SU-DHL-6 (cell line): ENCODE results near the gene ARHGAP44.

Experiments
- H2AFZ ChIP-seq: fragments of 200-600 bp; sonication (generic); 2 replicates; pipeline ENCODE4 v1.6.1; 2014; ENCODE audit warnings: low read depth, mild to moderate bottlenecking, moderate library complexity, mixed read lengths, antibody characterized with exemption, low read length; ENCODE audit not compliant: severe bottlenecking
- H3F3A ChIP-seq: fragments of 200-600 bp; shearing (Covaris generic); 2 replicates; pipeline ENCODE4 v1.6.0; 2016; ENCODE audit warnings: antibody characterized with exemption, mild to moderate bottlenecking; ENCODE audit not compliant: insufficient read depth
- H3K27ac ChIP-seq: fragments of 200-600 bp; sonication (generic); 2 replicates; pipeline ENCODE4 v1.5.1; 2016; ENCODE audit warnings: low read depth, mild to moderate bottlenecking, low read length, moderate library complexity, mixed read lengths
- H3K27me3 ChIP-seq: fragments of 200-600 bp; sonication (generic), shearing (Covaris generic); 2 replicates; pipeline ENCODE4 v1.6.0; 2014; ENCODE audit warnings: mild to moderate bottlenecking, low read length
- H3K36me3 ChIP-seq: fragments of 200-600 bp; sonication (generic); 2 replicates; pipeline ENCODE4 v1.6.1; 2014; ENCODE audit warnings: mild to moderate bottlenecking, low read length, mixed read lengths
- H3K4me2 ChIP-seq: fragments of 300-600, 200-600 bp; shearing (Covaris generic), sonication (generic); 2 replicates; pipeline ENCODE4 v1.6.0; 2014; ENCODE audit warnings: low read length, low read depth, mild to moderate bottlenecking; ENCODE audit not compliant: poor library complexity, severe bottlenecking
- H3K4me3 ChIP-seq: fragments of 200-600 bp; sonication (generic); 2 replicates; pipeline ENCODE4 v1.5.1; 2014; ENCODE audit warnings: antibody characterized with exemption, low read length, mild to moderate bottlenecking, mixed read lengths; ENCODE audit not compliant: insufficient read depth, poor library complexity, severe bottlenecking
- H3K79me2 ChIP-seq: fragments of 200-600 bp; sonication (generic); 2 replicates; pipeline ENCODE4 v1.6.1; 2014; ENCODE audit warnings: mild to moderate bottlenecking, low read length, moderate library complexity; ENCODE audit not compliant: insufficient read depth
- H3K9ac ChIP-seq: fragments of 200-600 bp; sonication (generic); 2 replicates; pipeline ENCODE4 v1.7.0; 2014; ENCODE audit warnings: mild to moderate bottlenecking, low read length
- H3K9me2 ChIP-seq: fragments of 200-600 bp; sonication (generic); replicated peaks from 2 replicates; pipeline ENCODE4 v1.6.1; 2014; ENCODE audit warnings: low read length; ENCODE audit not compliant: insufficient read depth
- H3K9me3 ChIP-seq: fragments of 200-600 bp; sonication (generic); 2 replicates; pipeline ENCODE4 v1.6.1; 2014; ENCODE audit warnings: low read length, mixed read lengths; ENCODE audit not compliant: insufficient read depth
- H4K20me1 ChIP-seq: fragments of 200-600 bp; sonication (generic); 2 replicates; pipeline ENCODE4 v1.6.1; 2014; ENCODE audit warnings: low read depth, mild to moderate bottlenecking, antibody characterized with exemption, low read length, moderate library complexity, mixed read lengths
- CTCF ChIP-seq: fragments of 200-600 bp; sonication (generic); IDR thresholded peaks from one replicate; pipeline ENCODE4 v1.5.1; 2017; ENCODE audit warnings: antibody characterized with exemption, mild to moderate bottlenecking, low read length, moderate library complexity; ENCODE audit not compliant: insufficient read depth, poor library complexity, severe bottlenecking
- EZH2phosphoT487 ChIP-seq: fragments of 200-600 bp; sonication (generic), shearing (Covaris generic); conservative IDR thresholded peaks from 2 replicates; pipeline ENCODE4 v1.6.1; 2018; ENCODE audit warnings: mild to moderate bottlenecking, antibody characterized with exemption, low read length, moderate library complexity, mixed read lengths

ARHGAP44 gene

GRCh38 chr17:12922120-12922519 is 132.8 kb downstream of the ARHGAP44 start:
- Histone ChIP-seq H3K9ac (no peak overlapping the region), H3K9me3 (no peaks in the 10 kb centered on the region), H3K4me3 (no peak overlapping the region), H3K27me3 (no peaks in the 10 kb centered on the region), H2AFZ (no peak overlapping the region), H3K36me3 (no peaks in the 10 kb centered on the region), H3K79me2 (no peaks in the 10 kb centered on the region), H3K27ac (no peak overlapping the region), H3K4me2 (no peak overlapping the region), H3K9me2 (no peaks in the 10 kb centered on the region), H3F3A (no peaks in the 10 kb centered on the region), H4K20me1 (no peaks in the 10 kb centered on the region)
- TF ChIP-seq EZH2phosphoT487 (no peak), CTCF (no peak)

- TF ChIP-seq EZH2phosphoT487 (no peak), CTCF (no peak)
- Histone ChIP-seq H3K36me3 (no peaks in the 10 kb centered on the region), H4K20me1 (no peaks in the 10 kb centered on the region), H3K9ac (no peak overlapping the region), H3F3A (no peaks in the 10 kb centered on the region), H3K4me3 (no peak overlapping the region), H3K4me2 (no peak overlapping the region), H3K79me2 (no peaks in the 10 kb centered on the region), H3K27ac (no peak overlapping the region), H3K9me3 (no peaks in the 10 kb centered on the region), H3K9me2 (no peaks in the 10 kb centered on the region), H3K27me3 (no peaks in the 10 kb centered on the region), H2AFZ (no peak overlapping the region)
Measured at GRCh38 chr17:12924614-12925013, 135.3 kb downstream of the ARHGAP44 start.

- H3K27ac ChIP-seq: no peak overlapping the region
Measured at GRCh38 chr17:12927001-12927400, 137.7 kb downstream of the ARHGAP44 start.

More at GRCh38 chr17:12927001-12927400, 137.7 kb downstream of the ARHGAP44 start:
- Histone ChIP-seq H3K9me3 (no peaks in the 10 kb centered on the region), H3K27me3 (no peaks in the 10 kb centered on the region), H3K36me3 (no peaks in the 10 kb centered on the region), H3K9ac (no peak overlapping the region), H4K20me1 (no peaks in the 10 kb centered on the region), H3K4me3 (no peak overlapping the region), H3F3A (no peaks in the 10 kb centered on the region), H3K4me2 (no peak overlapping the region), H2AFZ (no peak overlapping the region), H3K79me2 (no peaks in the 10 kb centered on the region), H3K9me2 (no peaks in the 10 kb centered on the region)
- no peak for TF ChIP-seq CTCF
- TF ChIP-seq EZH2phosphoT487: no peak
